Measurements from ENCODE around the gene TRIM41. TPM values are rescaled to one million over a fixed set of nuclear protein-coding genes. Genes with fewer than 3 reads are reported as not detected.

Gene TRIM41
- total RNA-seq, 1 experiment from 2014 or later = 34.2 TPM

- no peaks in the 10 kb centered on the region for H4K20me1 ChIP-seq (ENCODE audit: control insufficient read depth, insufficient read depth, insufficient read length)
- no peaks in the 10 kb centered on the region for H3K27me3 Mint-ChIP-seq (ENCODE audit: low read depth)
- H4K5ac ChIP-seq (ENCODE audit: insufficient read length, low read depth, low read length) = no peak overlapping the region
- H3K79me2 ChIP-seq (ENCODE audit: insufficient read depth, low read length) = peaks cover 2% of the 10 kb centered on the region; the same call in 1 of the 2 replicates
- no peak overlapping the region for H2BK12ac ChIP-seq (ENCODE audit: insufficient read length, low read depth, low read length)
- no peaks in the 10 kb centered on the region for H3K27me3 ChIP-seq (ENCODE audit: insufficient read depth, low read length)
- TF ChIP-seq CTCF (conservative IDR thresholded peaks at IDR 0.05) = no peak
- H3K9ac ChIP-seq (ENCODE audit: extremely low read depth, insufficient read length, low read length) = no peak overlapping the region
- no peak for DNase-seq
- H2AFZ ChIP-seq (ENCODE audit: low read length) = no peak overlapping the region
- H4K8ac ChIP-seq (replicated peaks; ENCODE audit: insufficient read length, low read depth, low read length) = no peak overlapping the region
- H3K79me1 ChIP-seq (ENCODE audit: insufficient read depth, low read depth, low read length, poor library complexity, severe bottlenecking) = peaks cover 4% of the 10 kb centered on the region
- no peak overlapping the region for H3K23ac ChIP-seq (ENCODE audit: insufficient read length, low read depth, low read length)
- H3K4ac ChIP-seq (ENCODE audit: low read depth, low read length) = no peak overlapping the region
- no peak overlapping the region for H3K4me2 ChIP-seq (ENCODE audit: insufficient read depth, insufficient read length, low read length)
- H3K4me3 Mint-ChIP-seq = peak overlapping the region in 1 of 2 experiments; percentile 8; a peak in 1 of 5 replicates
- no peak overlapping the region for H2BK120ac ChIP-seq (ENCODE audit: low read depth, low read length, poor library complexity, severe bottlenecking)
- no peak overlapping the region for H3K56ac ChIP-seq (ENCODE audit: insufficient read length, low read depth, low read length)
- H3K9me3 Mint-ChIP-seq = no peaks in the 10 kb centered on the region
- peaks cover 2% of the 10 kb centered on the region; the same call in 1 of the 2 replicates for H3K4me1 ChIP-seq (ENCODE audit: insufficient read depth, low read length)
- no peak overlapping the region for H2AK5ac ChIP-seq (ENCODE audit: insufficient read length, low read length)
- peaks cover 35 to 48% of the 10 kb centered on the region in 2 experiments for H3K4me1 Mint-ChIP-seq
- no peak overlapping the region for H2BK15ac ChIP-seq (ENCODE audit: low read depth, low read length)
- H3K23me2 ChIP-seq (ENCODE audit: insufficient read length, low read depth, low read length, poor library complexity, severe bottlenecking) = peaks cover 17% of the 10 kb centered on the region
- no peak overlapping the region for H3K27ac ChIP-seq (ENCODE audit: insufficient read length, low read depth, low read length)
- no peak overlapping the region for H4K91ac ChIP-seq (ENCODE audit: insufficient read length, low read depth, low read length)
- WGBS (ENCODE audit: extremely low coverage, insufficient read length, low lambda C conversion rate) = no CpG with 5 or more reads among the region's 5 CpGs
- H3K14ac ChIP-seq (ENCODE audit: insufficient read depth, low read length) = no peak overlapping the region
- H3K9me3 ChIP-seq (ENCODE audit: control insufficient read depth, low read depth, low read length) = no peaks in the 10 kb centered on the region
- no peak overlapping the region for H3T11ph ChIP-seq (ENCODE audit: low read length)
- H2BK20ac ChIP-seq (ENCODE audit: low read depth, low read length, poor library complexity, severe bottlenecking) = no peak overlapping the region
- H3K36me3 Mint-ChIP-seq (ENCODE audit: insufficient read depth in 1 of 3, low read depth in 3 of 3) = peaks cover 9 to 14% (median 10%) of the 10 kb centered on the region in 3 experiments; a peak in 6 of 7 replicates
- H2BK5ac ChIP-seq (ENCODE audit: insufficient read length, low read length) = no peak overlapping the region
- no peak overlapping the region for H3K18ac ChIP-seq (ENCODE audit: insufficient read length, low read depth, low read length)
- H3K27ac Mint-ChIP-seq = no peak overlapping the region
These were observed 40.6 kb downstream of the TRIM41 start for GRCh38 chr5:181263633-181264032.

All from H9 (cell line).